ENCODE results near the gene PRDX5.
A peak's percentile ranks its signal among the peaks of the same experiment; 100 is the strongest.

PRDX5 gene

DNA sequence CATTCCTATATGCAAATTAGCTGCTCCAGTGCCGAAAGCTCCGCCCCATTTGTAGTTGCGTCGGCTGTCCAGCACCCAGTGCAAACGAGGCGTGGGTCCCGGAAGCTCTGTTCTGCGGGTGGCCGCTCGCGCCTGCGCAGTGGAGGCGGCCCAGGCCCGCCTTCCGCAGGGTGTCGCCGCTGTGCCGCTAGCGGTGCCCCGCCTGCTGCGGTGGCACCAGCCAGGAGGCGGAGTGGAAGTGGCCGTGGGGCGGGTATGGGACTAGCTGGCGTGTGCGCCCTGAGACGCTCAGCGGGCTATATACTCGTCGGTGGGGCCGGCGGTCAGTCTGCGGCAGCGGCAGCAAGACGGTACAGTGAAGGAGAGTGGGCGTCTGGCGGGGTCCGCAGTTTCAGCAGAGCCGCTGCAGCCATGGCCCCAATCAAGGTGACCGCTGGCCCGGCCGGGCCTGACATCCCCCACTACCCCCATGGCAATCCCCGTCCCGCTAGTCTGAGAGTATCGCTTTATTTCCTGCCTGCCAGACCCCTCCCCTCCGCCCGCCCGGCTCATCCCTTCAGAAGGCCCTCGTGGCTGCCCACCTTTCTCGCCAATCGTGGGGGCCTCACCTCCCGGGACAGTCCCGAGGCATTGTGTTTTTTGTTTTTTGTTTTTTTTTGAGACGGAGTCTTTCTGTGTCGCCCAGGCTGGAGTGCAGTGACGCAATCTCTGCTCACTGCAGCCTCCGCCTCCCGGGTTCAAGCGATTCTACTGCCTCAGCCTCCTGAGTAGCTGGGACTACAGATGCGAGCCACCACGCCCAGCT is at the start of gene PRDX5:
TSS of gene PRDX5 (plus strand) at position 161 of the 805 bp plus-strand sequence. CDS start at position 256, 95 bp downstream.
- DNase-seq (ENCODE audit: low read depth) = peak; percentile 77

DNA sequence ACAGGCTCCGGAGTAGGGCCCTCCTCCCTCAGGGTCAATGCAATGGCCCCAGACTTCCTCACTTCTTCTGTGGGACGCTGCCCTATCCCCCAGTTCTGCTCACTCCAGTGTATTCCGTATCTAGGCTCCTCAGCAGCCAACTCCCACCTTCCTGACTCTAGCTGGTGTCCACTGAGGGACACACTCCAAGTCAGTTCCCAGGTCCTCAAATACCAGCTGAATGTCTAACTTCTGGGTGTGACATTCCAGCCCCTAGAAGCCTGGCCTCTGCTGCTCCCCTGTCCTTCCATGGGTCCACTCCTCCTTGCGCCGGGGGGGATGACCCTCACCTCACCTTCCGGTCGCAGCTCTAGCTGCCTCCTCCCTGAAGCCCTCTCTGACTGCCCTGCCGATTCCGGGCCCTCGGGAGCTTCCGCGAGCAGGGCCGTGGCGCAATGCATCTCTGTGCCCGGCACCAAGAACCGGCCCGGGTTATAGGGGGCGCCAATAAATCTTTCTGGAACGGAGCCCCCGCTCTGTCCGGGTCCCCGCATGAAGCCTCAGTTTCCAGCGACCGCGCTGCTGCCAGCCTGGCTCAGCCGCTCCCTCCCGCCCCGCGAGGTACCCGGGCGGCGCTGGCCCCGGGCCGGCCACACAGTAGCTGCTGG is 48.9 kb upstream of the PRDX5 start:
- DNase-seq (ENCODE audit: low read depth) = no peak

DNA sequence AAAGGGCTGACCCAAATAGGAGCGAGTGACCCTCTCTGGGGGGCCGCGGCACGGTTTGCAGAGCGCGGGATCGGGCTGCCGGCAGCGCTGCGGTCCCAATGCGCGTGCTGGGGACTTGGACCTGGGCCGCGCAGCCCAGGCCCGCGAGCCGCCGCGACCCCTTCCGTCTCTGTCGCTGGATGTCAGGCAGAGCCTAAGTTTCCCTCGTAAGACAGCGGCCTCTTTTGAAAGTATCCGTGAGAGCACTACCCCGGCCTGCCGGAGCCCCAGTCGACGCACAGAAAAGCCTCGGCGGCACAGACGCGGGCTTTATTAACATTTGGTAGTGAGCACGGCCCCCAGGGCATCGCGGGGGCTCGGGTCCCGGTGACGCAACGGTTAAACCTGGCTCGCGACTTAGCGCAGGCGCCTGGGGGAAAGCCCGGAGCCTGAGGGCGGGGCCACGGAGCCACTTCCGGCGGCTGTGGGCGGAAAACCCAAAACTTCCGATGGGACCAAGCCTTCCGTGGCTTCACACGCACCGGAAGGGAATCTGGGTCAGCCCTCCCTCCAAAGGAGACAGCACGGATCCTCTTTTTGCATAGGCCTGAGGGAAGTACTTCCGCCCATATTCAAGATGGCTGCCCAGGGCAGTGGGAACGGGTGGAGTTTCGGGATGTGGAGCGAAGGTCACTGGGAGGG is 48.2 kb upstream of the PRDX5 start:
- peak; percentile 99 for DNase-seq (ENCODE audit: low read depth)

DNA sequence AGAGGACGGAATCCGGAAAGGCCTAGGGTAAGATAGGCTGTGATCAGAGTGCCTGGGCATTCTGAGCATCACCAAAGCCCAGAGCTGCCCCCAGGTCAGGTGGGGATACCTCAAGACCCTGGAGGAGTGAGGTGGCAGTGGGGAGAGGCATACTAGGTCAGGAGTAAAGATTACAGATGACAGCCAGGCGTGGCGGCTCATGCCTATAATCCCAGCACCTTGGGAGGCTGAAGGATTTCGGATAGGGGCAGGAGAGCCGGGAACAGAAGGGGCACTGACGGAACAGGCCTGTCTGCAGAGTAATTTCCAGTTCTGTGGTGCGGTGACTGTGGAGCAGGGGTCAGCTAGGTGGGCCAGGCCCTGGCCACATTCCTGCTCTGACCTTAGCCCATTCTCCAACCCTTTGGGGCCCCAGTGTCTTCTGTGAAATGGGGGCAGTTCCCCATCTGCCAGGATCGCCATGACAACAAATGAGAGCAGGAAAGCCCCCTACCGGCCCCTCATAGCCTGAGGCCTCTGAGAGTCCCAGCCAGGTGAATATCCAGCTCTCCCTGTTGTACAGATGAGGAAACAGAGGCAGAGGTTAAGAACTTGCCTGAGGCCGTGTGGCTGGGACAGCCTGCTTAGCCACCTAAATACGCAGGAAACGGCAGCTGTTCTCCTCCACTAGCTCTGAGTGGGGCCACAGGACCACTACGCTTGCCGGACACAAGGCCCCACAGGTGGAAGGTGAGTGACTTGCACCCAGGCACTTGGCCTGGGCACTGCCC is 42.7 kb upstream of the PRDX5 start:
- DNase-seq (ENCODE audit: low read depth) = no peak

DNA sequence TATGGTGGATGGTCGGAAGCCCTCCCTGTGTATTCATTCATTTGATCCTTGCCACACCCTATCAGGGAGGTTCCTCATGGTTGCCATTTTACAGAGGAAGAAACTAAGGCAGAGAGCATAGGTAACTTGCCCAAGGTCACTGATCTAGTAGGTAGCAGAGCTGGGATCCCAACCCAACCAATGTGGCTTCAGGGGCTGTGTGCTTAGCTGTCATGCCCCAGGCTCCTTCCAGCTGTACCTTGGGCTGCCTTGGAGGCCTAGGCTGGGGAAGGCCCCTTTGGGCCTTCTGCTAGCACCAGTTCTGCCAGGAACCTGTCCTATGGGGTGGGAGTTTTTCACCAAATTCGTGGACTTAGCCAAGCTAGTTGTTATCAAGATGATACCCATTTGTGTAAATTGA is 42.1 kb upstream of the PRDX5 start:
- DNase-seq (ENCODE audit: low read depth) = no peak

DNA sequence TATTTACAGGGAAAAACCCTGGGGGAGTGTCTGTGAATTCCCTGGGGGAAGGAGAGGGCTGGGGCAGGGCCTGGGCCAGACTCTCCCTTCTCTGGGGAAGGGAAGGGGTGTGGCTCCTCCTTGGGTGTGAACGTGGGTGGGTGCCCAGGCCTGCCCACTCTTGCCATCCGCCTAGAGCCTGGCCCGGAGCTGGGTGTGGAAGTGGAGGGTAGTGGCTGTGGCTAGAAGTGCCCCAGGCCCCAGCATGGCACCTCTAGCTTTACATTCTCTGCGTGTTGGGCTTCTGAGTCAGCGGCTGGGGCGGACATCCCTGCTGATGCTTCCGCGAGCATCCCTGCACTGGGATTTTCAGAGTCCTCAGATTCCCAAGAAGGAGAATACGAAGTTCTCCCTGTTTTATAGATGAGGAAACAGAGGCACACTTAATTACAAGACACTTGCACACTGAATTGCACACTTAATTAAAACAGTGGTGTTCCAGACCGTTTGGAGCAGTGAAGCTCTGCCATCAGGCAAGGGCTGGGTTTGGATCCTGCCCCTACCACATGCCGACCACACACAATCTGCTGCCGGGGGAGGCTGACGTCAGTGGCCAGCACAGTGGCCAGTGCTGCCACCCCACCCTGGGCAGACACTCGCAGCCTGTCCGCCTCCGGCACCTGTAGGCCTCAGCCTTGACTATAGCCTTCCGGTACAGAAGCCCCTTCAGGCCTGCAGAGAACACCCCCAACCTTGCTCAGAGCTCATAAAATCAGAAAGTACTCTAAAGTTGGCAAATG is 41.1 kb upstream of the PRDX5 start:
- no peak for DNase-seq (ENCODE audit: low read depth)

DNA sequence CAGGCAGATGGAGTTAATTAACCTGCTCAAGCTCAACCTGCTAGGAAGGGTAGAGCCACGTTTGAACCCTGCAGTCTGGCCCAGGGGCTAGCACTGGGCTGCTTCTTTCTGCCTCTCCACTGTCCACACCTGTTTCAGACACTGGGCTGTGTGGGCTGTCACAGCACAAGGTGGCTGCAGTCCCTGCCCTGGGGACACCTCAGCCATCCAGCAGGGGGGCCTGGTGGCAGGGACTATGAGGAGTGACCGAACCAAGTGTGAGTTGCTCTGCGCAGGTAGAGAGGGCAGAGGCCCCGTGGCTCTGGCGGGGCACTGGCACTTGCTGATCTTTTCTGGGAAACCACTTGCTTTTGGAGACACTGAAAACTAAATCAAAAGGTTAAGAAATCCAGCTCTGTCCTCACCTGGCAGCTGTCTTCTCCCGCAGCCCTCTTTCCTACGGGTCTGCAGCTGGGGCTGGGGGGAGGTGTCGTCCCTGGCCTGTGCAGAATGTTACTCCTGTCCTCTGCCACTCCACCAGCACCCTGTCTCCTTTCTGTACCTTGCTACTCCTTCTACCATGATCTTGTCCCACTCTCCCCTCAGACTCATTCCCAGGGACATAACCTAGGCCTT is 39.2 kb upstream of the PRDX5 start:
- DNase-seq (ENCODE audit: low read depth) = no peak

DNA sequence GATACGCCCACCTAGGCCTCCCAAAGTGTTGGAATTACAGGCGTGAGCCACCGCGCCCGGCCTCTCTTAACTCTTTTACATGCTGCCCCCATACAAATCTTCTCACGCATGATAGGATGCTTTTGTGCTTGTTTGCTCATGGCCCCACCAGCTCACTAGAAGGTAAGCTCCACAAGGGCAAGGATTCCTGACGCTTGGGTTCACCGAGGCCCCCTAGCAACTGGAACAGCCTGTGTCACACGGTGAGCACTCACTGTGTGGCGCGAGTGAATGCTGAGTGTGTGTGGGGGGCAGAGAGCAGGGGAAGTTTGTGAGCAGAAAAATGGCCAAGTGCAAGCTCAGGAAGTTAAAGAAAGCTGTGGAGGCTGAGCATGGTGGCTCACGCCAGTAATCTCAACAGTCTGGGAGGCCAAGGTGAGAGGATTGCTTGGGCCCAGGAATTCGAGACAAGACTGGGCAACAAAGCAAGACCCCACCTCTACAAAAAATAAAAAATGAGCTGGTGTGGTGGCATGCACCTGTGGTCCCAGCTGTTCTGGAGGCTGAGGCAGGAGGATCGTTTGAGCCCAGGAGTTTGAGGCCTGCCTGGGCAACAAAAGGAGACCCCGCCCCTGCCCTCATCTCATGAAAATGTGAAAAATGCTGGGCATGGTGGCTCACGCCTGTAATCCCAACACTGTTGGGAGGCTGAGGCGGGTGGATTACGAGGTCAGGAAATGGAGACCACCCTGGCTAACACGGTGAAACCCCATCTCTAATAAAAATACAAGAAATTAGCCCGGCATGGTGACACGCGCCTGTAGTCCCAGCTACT is 35.8 kb upstream of the PRDX5 start:
- DNase-seq (ENCODE audit: low read depth) = no peak

DNA sequence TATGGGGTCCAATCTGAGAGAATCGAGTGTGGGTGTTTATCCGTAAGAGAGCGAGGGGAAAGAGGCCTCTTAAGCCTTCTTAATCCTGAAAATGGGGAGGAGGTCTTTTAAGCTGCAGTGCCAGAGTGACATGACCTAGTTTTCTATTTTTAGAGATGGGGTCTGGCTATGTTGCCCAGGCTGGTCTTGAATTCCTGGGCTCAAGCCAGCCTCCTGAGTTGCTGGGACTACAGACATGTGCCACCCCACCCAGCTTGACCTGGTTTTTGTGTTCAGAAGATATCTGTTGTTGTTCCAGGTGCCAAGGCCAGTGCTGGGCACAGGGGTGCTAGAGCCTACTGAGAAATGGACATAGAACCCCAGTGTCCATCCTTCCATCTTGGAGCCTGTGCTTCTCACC is 34.8 kb upstream of the PRDX5 start:
- DNase-seq (ENCODE audit: low read depth) = no peak

DNA sequence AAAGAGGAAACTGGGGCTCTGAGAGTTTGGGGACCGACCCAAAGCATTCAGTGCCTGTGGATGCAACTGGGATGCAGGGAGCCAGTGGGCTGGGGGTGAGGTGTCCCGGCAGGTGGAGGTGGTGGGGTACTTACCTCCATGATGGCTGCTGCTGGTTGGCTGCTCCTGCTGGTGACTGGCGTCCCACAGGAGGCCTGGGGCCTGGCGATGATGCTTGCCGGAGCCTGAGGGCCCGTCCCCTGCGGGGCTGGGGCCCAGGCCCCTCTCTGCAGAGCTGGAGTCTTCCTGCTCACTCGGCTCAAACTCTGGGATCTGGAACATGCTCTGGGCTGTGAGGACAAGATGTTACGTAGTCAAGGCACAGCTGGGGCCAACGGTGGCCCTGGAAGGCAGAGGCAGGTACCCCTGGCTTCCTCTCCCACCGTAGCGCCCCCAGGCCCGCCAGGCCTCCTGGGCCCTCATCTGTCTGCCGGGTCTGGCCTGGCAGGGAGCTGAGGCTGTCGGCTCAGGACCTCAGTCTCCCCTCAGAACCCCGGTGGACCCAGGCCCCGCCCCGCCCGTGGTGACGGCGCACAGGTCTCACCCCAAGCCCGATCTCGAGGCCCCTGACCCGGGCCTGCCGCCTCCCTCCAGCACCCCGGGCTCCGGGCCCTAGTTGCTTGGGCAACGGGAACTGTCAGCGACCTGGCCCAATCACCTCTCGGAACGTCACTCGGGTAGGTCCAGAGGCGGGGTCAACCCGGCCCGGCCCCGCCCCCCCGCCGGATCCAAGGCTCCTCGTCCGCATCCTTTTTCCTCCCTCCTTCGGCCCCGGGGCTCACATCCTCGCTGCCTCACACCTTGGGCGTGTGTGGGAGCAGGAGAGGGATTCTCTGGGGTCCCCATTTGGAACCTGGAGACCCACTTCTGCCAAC is 33.6 kb upstream of the PRDX5 start, which contains the start of gene BAD:
TSS of gene BAD (minus strand) at position 618 of the 914 bp plus-strand sequence. CDS start at position 321, 297 bp downstream.
- no peak for DNase-seq (ENCODE audit: low read depth)

DNA sequence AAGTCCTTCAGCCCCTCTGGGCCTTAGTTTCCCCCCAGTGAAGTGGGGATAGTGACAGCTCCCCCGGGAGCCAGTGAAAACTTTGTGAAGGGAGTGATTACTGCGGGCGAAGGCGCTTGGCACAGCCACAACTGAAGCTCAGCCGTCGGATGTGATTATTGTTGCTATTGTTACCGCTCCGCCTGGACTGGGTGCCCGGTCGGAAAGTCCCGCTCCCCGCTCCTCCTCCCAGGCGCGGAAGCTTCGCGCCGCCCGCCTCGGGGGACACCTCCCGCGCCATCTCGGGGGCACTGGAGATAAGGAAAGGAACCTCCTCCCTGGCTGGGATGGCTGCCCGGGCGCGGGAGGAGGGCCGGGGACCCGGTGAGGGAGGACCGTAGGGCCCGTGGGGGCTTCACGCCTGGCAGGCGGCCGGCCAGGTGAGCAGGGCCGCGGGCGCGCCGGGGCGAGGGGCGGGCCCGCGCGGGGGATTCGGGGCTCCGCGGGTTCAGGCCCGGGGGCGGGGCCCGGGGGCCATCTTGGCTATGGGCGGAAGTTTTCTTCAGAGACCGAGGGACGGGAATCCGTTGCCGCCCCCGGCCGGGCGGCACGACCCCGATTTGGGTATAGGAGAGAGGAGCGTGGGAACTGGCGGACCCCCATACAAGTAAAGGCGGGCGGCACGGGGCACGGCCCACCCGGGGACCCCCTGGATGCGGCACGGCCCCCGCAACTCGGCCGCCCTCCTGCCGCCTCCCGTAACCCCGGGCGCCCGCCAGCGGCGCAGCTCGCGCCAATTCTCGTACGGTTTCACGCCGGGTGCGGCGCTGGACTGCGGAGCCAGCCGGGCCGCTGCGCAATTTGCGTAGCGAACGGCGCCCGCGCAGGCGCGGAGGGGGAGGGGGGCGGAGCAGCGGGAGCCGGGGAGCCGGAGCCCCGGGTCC is 32.7 kb upstream of the PRDX5 start, which contains the start of gene GPR137:
TSS of gene GPR137 (plus strand) at position 887 of the 923 bp plus-strand sequence. CDS start 677 bp downstream, outside the sequence.
- DNase-seq (ENCODE audit: low read depth) = no peak

DNA sequence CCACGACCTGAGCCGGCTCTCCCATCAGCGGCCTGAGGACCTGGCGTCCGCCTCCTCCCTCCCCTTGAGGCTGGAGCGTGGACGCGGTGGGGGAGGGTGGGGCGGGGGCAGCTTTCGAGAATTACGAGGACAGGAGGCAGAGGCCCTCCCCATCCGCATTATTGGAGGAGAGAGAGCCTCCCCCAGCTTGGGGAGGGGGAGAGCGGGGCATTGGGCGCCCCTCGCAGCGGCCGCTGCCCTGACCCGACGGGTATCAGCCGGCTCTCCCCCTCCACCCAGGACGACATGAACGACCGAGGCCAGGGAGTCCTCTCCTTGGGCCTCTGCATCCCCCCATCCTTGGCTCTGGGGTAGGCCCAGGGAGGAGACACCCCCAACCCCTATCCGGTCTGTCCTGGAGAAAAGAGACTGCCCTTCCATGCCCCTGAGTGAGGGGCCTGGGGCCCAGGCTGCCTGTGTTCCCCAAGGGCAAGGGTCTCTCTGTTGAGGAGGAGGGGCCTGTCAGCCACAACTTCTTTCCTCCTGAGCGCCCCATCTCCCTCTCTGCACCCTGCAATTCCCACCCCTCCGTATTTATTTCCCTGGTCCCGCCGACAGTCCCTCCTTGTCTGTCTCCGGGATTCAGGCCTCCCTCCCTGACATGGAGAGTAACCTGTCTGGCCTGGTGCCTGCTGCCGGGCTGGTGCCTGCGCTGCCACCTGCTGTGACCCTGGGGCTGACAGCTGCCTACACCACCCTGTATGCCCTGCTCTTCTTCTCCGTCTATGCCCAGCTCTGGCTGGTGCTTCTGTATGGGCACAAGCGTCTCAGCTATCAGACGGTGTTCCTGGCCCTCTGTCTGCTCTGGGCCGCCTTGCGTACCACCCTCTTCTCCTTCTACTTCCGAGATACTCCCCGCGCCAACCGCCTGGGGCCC is 31.8 kb upstream of the PRDX5 start:
- no peak for DNase-seq (ENCODE audit: low read depth)

DNA sequence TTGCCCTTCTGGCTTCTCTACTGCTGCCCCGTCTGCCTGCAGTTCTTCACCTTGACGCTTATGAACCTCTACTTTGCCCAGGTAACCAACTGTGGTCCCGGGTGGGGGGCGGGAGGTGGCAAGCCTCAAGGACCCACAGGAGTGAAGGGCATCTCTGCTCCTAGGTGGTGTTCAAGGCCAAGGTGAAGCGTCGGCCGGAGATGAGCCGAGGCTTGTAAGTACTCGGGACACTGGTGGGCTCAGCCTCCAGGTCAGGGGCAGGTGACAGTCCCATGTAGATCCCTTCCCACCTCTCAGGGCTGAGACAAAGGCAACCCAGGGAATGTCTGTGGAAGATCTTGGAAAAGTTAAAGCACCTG is 31.1 kb upstream of the PRDX5 start:
- DNase-seq (ENCODE audit: low read depth) = no peak

DNA sequence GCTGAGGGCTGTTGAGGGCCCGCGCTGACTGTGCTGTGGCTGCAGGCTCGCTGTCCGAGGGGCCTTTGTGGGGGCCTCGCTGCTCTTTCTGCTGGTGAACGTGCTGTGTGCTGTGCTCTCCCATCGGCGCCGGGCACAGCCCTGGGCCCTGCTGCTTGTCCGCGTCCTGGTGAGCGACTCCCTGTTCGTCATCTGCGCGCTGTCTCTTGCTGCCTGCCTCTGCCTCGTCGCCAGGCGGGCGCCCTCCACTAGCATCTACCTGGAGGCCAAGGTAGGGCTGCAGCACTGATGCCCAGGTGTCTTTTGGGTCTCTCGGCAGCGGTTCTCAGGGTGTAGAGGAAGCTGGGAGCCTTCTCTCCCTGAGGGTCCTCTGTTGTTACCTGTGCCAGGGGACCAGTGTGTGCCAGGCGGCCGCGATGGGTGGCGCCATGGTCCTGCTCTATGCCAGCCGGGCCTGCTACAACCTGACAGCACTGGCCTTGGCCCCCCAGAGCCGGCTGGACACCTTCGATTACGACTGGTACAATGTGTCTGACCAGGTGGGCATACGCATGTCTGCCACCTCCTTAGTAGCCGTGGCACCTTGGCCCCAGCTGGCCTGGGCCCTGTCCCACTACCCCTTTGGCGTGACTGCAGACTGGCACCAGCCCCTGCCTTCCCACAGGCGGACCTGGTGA is 30.1 kb upstream of the PRDX5 start:
- DNase-seq (ENCODE audit: low read depth) = no peak

DNA sequence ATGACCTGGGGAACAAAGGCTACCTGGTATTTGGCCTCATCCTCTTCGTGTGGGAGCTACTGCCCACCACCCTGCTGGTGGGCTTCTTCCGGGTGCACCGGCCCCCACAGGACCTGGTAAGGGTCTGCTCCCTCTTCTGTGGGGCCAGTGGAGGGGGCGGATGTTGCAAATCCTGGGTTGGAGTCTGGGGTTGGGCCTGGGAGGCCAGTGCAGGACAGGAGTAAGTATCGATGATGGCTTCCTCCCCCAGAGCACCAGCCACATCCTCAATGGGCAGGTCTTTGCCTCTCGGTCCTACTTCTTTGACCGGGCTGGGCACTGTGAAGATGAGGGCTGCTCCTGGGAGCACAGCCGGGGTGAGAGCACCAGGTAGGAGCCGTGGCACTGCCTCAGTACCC is 29.6 kb upstream of the PRDX5 start:
- no peak for DNase-seq (ENCODE audit: low read depth)

DNA sequence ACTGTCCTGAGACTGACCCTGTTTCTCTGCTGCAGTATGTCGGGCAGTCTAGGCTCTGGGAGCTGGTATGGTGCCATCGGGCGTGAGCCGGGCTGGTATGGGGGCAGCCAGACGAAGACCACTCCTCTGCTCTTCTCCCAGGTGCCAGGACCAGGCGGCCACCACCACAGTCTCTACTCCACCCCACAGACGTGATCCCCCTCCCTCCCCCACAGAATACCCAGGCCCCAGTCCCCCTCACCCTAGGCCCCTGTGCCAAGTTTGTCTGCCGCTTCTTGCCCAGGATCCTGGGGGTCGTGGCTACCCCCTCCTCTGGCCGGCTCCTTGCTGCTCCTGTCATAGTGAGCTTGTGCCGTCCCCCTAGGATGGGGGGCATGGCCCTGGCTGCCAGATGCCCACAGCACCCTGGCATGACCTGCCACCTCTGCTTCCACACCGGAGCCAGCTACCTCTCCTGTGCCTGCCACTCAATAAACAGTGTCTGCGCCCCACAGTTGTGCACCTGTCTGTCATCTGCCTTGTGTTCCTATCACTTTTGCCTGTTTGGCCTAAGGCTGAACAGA is 28.8 kb upstream of the PRDX5 start:
- no peak for DNase-seq (ENCODE audit: low read depth)
